ENCODE results near the gene GMPPA.

Gene GMPPA

DNA sequence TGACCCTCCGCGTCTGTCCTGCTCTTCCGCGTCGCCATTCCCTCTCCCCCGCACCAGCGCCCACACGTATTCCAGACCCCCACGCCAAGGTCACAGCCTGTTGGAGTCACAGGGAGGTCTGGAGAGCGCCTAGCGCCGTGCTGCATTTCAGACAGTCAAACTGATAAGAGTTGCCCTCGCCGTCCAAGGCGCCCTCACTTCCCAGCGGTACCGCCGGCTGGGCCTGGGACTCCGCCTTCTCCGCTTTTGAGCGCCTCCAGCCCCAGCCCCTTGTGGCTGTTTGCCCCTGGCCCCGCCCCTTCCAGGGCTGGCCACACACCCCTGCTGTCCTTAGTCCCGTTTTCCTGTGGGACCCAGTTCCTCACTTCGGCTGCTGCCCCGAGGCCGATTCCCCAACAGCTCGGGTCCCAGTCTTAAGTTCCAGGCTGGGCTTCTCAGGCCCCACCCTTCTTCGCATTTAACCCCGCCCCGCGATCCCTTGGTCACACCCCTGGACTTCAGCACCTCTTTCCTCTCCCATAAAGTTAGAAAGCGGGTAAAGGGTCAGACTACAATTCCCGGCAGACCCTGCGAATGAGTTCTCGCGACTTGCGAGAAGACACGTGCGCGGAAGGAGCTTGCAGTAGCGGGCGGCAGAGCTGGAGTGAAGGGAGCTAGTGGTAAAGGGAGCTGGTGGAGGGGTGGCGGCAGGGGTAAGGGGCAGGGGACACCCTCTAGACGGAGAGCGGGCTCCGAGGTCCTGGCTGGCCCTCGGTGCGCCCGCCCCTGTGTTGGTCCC, at the start of gene GMPPA:
Gene GMPPA, plus strand, starts transcription at position 612 of the 778 bp plus-strand sequence. CDS start 1,085 bp downstream, outside the sequence.
- TF ChIP-seq GLIS3 (CRISPR knock-in tag; IDR thresholded peaks at IDR 0.05) (no peak), ZFP30 (CRISPR knock-in tag; IDR thresholded peaks at IDR 0.05) (no peak), ISL1 (CRISPR knock-in tag; IDR thresholded peaks at IDR 0.05) (no peak), RARB (CRISPR knock-in tag; IDR thresholded peaks at IDR 0.05) (no peak), OSR1 (CRISPR knock-in tag; IDR thresholded peaks at IDR 0.05) (no peak), ARNTL (CRISPR knock-in tag; IDR thresholded peaks at IDR 0.05; ENCODE audit: borderline replicate concordance, low read depth) (no peak), TCF4 (CRISPR knock-in tag; IDR thresholded peaks at IDR 0.05; ENCODE audit: borderline replicate concordance) (no peak), TSHZ2 (CRISPR knock-in tag; IDR thresholded peaks at IDR 0.05) (no peak), PPARA (CRISPR knock-in tag; IDR thresholded peaks at IDR 0.05; ENCODE audit: borderline replicate concordance) (no peak), ZNF70 (CRISPR knock-in tag; IDR thresholded peaks at IDR 0.05) (no peak), TOX (CRISPR knock-in tag; IDR thresholded peaks at IDR 0.05; ENCODE audit: borderline replicate concordance) (no peak), ZNF565 (CRISPR knock-in tag; conservative IDR thresholded peaks at IDR 0.05; ENCODE audit: low read depth) (no peak), ESRRG (CRISPR knock-in tag; IDR thresholded peaks at IDR 0.05) (no peak), BACH2 (CRISPR knock-in tag; IDR thresholded peaks at IDR 0.05; ENCODE audit: borderline replicate concordance) (no peak), SNAI2 (CRISPR knock-in tag; IDR thresholded peaks at IDR 0.05) (no peak), ZNF8 (CRISPR knock-in tag; IDR thresholded peaks at IDR 0.05) (no peak)
- TF ChIP-seq, protein P1, sequence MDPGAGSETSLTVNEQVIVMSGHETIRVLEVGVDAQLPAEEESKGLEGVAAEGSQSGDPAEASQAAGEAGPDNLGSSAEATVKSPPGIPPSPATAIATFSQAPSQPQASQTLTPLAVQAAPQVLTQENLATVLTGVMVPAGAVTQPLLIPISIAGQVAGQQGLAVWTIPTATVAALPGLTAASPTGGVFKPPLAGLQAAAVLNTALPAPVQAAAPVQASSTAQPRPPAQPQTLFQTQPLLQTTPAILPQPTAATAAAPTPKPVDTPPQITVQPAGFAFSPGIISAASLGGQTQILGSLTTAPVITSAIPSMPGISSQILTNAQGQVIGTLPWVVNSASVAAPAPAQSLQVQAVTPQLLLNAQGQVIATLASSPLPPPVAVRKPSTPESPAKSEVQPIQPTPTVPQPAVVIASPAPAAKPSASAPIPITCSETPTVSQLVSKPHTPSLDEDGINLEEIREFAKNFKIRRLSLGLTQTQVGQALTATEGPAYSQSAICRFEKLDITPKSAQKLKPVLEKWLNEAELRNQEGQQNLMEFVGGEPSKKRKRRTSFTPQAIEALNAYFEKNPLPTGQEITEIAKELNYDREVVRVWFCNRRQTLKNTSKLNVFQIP (CRISPR knock-in tag; IDR thresholded peaks at IDR 0.05; ENCODE audit: borderline replicate concordance, low read depth): no peak
- TF ChIP-seq, protein P2, sequence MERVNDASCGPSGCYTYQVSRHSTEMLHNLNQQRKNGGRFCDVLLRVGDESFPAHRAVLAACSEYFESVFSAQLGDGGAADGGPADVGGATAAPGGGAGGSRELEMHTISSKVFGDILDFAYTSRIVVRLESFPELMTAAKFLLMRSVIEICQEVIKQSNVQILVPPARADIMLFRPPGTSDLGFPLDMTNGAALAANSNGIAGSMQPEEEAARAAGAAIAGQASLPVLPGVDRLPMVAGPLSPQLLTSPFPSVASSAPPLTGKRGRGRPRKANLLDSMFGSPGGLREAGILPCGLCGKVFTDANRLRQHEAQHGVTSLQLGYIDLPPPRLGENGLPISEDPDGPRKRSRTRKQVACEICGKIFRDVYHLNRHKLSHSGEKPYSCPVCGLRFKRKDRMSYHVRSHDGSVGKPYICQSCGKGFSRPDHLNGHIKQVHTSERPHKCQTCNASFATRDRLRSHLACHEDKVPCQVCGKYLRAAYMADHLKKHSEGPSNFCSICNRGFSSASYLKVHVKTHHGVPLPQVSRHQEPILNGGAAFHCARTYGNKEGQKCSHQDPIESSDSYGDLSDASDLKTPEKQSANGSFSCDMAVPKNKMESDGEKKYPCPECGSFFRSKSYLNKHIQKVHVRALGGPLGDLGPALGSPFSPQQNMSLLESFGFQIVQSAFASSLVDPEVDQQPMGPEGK (CRISPR knock-in tag; IDR thresholded peaks at IDR 0.05; ENCODE audit: borderline replicate concordance): no peak
- TF ChIP-seq, protein P3, sequence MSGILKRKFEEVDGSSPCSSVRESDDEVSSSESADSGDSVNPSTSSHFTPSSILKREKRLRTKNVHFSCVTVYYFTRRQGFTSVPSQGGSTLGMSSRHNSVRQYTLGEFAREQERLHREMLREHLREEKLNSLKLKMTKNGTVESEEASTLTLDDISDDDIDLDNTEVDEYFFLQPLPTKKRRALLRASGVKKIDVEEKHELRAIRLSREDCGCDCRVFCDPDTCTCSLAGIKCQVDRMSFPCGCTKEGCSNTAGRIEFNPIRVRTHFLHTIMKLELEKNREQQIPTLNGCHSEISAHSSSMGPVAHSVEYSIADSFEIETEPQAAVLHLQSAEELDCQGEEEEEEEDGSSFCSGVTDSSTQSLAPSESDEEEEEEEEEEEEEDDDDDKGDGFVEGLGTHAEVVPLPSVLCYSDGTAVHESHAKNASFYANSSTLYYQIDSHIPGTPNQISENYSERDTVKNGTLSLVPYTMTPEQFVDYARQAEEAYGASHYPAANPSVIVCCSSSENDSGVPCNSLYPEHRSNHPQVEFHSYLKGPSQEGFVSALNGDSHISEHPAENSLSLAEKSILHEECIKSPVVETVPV (CRISPR knock-in tag; IDR thresholded peaks at IDR 0.05): no peak
- TF ChIP-seq, protein P4, sequence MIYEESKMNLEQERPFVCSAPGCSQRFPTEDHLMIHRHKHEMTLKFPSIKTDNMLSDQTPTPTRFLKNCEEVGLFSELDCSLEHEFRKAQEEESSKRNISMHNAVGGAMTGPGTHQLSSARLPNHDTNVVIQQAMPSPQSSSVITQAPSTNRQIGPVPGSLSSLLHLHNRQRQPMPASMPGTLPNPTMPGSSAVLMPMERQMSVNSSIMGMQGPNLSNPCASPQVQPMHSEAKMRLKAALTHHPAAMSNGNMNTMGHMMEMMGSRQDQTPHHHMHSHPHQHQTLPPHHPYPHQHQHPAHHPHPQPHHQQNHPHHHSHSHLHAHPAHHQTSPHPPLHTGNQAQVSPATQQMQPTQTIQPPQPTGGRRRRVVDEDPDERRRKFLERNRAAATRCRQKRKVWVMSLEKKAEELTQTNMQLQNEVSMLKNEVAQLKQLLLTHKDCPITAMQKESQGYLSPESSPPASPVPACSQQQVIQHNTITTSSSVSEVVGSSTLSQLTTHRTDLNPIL (CRISPR knock-in tag; IDR thresholded peaks at IDR 0.05; ENCODE audit: low read depth): no peak
- peak; percentile 87 for ATAC-seq

DNA sequence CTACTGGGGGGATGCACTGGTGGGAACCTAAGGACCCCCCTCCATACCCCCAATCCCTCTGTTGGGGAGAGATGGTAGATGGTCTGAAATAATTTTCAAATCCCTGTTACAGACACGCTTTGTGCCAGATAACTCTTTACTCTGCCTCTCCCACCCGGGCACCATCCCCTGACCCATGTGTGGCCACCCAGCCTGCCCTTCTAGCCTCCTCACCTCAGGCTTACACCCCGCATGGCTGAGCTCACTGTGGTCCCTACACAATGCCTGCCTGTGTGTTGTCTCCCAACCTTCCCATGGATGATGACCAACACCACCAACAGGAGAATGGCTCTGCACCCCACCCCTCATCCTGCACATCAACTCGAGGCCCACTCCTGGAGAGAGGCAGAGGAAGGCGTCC, 49.1 kb upstream of the GMPPA start:
- TF ChIP-seq ZFP30 (CRISPR knock-in tag; IDR thresholded peaks at IDR 0.05) (no peak), ZNF8 (CRISPR knock-in tag; IDR thresholded peaks at IDR 0.05) (no peak), TOX (CRISPR knock-in tag; IDR thresholded peaks at IDR 0.05; ENCODE audit: borderline replicate concordance) (no peak), TSHZ2 (CRISPR knock-in tag; IDR thresholded peaks at IDR 0.05) (no peak), TCF4 (CRISPR knock-in tag; IDR thresholded peaks at IDR 0.05; ENCODE audit: borderline replicate concordance) (no peak), SNAI2 (CRISPR knock-in tag; IDR thresholded peaks at IDR 0.05) (no peak), ESRRG (CRISPR knock-in tag; IDR thresholded peaks at IDR 0.05) (no peak)
- TF ChIP-seq, protein P2 (CRISPR knock-in tag; IDR thresholded peaks at IDR 0.05; ENCODE audit: borderline replicate concordance): no peak
- no peak for ATAC-seq
